ENCODE results near the gene DLX6.

DLX6 gene

GRCh38 chr7:97011536-97012364 lies 6.4 kb downstream of the DLX6 start:
- no peak for DNase-seq

GRCh38 chr7:97012365-97013133 lies 7.2 kb downstream of the DLX6 start:
- DNase-seq = no peak

DNA sequence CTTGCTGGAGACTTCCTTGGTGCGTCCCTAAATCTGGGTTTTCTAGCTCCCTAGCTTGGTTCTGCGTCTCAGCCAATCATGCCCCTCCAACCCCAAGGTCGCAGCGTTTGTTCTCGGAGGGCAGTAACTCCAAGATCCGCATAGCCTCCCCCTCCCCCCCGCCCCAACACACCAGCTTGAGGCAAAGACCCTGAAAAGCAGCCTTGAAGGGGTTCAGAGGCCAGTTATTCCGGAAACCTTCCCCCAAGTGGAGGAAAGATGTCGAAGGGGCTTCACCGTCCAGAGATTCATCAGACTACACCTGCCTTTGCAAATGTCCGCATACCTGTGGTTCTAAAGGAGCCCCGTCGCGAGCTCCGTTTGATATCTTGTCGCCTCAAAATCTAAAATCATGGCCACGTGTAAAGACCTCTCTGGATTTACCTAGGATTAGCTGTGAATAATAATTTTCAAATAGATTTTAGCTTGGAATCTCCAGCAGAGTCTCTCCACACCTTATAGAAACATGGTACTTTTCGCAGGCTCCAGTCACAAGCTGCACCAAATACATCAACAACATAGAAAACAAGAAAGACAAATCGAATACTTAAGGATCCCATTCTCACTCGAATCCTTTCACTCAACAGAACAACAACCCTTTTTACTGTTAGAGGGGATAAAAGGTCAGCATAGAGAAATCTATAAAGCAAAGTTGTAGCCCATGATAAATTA lies 7.9 kb downstream of the DLX6 start:
- DNase-seq = no peak

DNA sequence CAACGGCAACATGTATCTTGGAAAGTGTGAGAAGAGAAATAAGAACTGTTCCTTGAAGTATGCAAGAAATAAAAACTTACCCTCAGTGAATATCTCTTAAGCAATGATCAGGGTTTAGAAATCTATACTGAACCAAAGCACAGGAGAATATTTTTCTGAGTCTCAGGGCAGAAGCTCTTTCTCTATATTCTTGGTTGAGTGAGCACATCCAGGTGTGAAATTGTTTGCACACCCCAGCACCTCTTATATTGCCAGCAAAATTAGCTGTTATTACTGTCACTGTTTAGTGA lies 8.4 kb downstream of the DLX6 start:
- no peak for DNase-seq

- DNase-seq = no peak
Observed at GRCh38 chr7:97014145-97014750, 8.9 kb downstream of the DLX6 start.

GRCh38 chr7:97015279-97015678 lies 9.9 kb downstream of the DLX6 start:
- DNase-seq = no peak

GRCh38 chr7:97015756-97016380 lies 10.5 kb downstream of the DLX6 start:
- no peak for DNase-seq

DNA sequence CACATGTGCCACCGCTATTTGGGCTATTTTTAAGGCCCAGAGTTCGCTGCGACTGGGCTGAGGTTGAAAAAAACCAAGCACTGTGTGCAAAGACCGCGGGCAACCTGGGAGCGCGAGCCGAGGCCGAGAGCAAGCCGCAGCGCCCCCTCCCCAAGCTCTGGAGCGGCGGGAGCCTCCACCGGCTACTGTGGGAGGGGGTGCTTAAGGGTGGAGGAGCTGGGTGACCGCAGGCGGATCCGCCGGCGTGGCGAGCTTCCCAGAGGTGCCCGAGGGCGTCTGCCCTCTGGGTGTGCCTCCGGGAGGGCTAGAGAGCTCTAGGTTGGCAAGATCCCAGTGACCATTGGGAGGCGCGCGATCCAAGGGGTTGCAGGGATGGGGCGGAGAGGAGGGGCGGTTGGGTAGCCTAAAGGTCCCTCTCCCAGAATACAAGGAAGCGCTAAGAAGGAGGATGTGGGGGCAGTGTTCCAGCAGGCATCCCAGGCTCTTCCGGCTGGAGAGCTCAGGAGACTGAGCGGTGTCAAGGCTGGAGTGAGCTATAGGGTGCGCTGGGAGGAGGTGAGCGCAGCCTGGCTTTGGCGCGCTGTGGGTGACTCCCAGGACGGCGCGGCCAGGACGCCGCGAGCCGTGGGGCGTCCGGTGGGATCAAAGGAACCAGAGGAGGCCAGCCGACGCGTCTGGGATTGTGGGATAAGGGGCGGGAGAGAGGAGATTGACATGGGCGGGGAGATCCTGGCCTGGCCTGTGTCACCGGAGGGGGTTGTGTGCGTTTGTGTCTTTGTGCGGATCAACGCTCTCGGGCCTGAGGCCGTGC lies 11.2 kb downstream of the DLX6 start:
- no peak for DNase-seq

DNA sequence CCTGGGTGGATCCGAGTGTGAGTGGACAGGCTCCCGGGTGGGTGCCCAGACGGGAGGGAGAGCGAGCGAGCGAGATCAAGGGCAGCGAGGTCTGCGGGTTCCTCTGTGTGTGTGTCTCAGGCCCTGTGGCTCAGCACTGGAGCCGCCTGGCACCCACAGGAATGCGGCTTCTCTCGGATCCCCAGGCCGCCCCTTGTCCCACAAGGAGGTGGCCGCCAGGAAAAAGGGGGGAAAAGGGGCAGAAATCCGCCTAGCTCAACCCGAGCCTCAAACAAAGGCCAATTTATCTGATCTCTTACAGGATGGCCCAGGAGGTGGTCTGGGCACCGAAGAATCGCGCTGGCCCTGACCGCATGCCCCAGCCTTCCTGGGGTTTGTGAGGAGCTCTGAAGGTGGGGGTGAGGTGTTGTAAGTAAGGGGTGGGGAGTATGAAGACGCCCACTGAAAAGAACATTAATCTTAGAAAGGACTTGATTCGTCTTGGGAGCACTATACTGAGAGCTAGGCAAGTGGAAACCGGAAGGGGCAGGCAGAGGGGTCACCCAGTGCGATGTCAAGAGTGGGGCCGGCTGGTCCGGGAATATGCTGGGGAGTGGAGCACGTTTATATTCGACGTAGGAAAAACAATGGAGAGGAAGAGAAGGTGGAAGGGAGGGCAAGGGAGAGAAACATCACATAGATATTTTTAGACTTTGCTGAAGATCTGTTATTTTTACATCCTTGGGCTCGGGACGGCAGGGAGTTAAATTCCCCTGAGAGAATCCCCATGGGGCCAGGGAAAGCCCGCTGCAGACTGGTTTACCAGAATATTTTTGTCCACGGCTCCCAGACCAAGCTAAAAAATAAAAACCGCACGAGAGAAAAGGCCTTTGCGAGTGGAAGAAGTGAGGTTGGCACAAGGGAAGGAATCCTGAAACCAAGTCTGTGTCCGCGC lies 12.1 kb downstream of the DLX6 start:
- no peak for DNase-seq

DNA sequence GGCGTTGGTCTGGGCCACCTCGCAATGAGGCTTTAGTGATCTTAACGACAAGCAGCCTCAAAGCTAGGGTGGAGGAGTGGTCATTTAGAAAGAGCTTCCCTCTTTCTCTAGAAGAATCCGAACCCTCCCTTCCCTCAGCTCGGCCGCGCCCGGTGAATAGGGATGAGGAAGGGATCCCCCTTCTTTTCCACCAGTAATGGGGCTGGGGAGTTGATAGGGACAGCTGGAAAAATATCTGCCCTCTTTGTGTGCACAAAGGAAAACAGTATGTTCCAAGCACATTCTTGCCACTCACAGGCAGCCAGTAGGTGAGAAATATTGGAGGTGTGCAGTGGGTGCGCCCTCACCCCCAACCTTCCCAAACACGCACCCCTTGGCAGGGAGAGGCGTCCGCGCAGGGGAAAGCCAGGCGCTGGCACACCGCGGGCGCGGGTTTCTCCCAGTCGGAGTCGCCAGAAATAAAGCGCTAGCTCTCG lies 12.8 kb downstream of the DLX6 start:
- no peak for DNase-seq

DNA sequence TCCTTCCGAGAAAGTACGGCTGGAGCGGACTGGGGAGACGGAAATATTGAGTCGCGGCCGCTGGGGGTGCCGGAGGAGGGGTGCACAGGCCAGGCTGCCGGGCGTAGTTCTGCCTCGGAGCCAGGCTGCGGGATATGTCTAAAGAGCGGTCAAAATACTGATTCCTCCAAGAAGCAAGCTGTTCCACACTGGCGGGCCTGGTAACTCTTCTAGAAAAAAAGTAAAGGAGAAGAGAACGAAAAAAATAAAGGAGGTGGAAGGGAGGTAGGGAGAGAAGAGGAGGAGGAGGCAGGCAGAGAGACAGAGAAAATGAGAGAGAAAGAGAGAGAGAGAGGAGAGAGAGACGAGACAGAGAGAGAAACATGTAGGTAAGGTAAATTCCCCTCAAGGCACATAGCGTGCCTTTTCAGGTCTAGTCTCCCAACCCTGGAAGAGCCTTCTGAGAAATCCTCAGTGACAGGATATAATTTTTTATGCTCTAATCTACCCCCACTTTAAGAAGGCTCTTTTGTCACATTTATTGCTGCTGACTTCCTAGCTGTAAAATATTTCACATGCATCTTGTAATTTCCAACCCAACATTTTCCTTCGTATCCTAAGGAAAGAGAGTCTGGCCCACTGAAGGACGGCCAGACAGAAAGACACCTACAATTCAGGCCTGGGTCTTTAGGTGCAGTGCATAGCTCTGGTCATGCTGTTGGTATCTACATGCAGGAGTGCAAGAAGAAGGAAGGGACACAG lies 13.6 kb downstream of the DLX6 start:
- no peak for DNase-seq

DNA sequence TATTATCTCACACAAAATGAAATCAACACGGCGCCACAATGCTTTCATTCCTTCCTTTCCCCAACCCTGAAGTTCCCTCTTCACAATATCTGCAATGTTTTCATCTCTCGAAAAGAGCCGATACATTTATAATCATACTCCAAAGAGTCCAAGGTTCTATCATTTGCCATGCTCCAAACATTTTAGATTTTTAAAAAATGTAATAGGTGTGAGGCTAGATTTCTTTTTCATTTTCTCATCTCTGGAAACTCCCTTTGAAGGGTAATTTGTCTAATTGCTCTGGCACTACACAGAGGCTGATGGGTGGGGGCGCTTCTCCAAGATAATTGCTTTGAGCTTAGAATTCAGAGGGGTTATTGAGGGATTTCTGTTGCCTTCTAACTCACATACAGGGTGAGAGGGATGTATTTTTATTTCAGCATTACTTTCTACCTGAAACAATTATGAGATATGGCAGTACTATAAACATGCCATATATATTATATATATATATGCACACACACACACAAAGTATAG lies 14.4 kb downstream of the DLX6 start:
- DNase-seq = no peak

- DNase-seq = no peak
Observed at GRCh38 chr7:97020601-97020995, 15.2 kb downstream of the DLX6 start.

GRCh38 chr7:97020996-97021746 lies 15.8 kb downstream of the DLX6 start:
- DNase-seq = no peak

DNA sequence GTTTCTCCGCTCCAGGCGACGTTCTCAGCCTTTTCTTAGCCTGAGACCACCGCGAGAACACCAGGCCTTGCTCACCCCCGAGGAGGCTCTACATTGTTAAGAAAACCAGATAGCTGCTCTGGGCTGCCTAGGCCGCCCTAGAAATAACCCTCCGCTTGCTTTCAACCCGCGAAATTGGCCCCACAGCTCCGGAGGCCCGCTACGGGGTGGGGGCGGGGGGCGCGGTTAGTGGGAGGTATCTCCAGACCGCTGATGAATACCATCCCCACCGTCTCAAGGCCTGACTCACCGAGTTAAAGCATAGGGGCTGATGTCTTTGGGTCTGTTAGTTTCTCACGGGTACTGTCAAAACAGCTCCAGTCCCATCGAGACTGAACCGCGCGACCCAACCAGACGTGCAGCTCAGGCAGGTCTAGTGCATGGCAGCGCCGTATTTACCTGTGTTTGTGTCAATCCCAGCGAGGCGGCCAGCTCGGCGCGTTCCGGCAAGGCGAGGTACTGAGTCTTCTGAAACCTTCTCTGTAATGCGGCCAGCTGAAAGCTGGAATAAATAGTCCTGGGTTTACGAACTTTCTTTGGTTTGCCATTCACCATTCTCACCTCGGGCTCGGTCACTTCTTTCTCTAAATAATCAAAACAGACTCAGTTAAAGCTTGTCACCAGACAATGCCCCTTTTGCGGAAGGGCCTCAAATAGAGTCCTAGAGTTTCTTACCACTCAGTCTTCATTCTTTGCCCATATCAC lies 16.6 kb downstream of the DLX6 start:
- DNase-seq = no peak

DNA sequence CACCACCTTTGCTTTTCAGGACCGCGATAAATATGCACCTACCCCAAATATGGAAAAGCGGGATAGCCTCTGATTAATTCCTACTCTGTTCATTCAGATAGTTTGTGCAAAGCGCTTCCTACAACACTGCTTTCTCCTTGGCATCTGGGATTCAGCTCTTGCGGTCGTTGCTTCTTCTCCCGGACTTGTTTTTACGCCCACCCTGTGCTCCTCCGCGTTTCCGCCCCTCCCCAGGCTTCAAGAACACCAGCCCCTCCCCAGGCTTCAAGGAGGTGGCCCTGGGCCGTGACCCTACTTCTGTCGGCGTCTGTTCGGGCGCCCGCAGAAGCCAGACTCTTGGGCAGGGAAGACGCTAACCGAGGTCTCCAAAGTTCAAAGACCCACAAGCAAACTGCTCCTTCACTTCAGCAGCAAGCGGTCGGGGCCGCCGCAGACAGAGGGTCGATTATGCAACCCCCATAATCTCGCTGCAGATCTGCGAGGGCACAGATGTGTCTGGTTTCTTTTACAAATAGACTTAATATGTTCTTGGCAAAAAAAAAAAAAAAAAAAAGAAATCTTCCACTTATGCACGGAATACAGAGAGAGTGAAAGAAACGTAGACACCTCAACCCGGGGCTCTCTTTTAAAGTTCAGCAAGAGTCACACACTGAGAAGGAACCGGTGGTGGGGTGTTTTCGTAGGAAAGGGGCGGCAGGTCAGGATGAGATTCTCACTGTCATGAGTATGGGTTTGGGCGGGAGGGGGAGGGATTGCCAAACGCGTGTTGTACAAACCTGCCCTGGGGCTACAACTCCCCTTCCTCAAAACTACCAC lies 17.3 kb downstream of the DLX6 start:
- DNase-seq = no peak

Measured in stimulated activated CD4-positive, alpha-beta T cell treated with anti-CD3 and anti-CD28 coated beads, Interleukin-4, amount 100 ng/mL, for 24 hours (primary cell).